Uterus (tissue), 2 donors: ENCODE results near the gene ARHGEF1.

ENCODE experiments used
- POLR2A ChIP-seq, 2 donors: fragments of 450-650 bp; IDR thresholded peaks; one replicate each; pipeline ENCODE4 v1.6.1; 2016; ENCODE audit warnings: antibody characterized with exemption in 2 of 2, mild to moderate bottlenecking in 1 of 2, moderate library complexity in 1 of 2
- TF ChIP-seq, protein P1 (sequence below), 4 experiments: fragments of 200-600 bp in 2 of 4; fragments of 450-650 bp in 2 of 4; sonication (generic) in 2 of 4; IDR thresholded peaks; one replicate each; pipeline ENCODE4 v1.5.1; 2016 to 2019; ENCODE audit warnings: antibody characterized with exemption in 4 of 4, mild to moderate bottlenecking in 2 of 4, moderate library complexity in 1 of 4

DNA sequence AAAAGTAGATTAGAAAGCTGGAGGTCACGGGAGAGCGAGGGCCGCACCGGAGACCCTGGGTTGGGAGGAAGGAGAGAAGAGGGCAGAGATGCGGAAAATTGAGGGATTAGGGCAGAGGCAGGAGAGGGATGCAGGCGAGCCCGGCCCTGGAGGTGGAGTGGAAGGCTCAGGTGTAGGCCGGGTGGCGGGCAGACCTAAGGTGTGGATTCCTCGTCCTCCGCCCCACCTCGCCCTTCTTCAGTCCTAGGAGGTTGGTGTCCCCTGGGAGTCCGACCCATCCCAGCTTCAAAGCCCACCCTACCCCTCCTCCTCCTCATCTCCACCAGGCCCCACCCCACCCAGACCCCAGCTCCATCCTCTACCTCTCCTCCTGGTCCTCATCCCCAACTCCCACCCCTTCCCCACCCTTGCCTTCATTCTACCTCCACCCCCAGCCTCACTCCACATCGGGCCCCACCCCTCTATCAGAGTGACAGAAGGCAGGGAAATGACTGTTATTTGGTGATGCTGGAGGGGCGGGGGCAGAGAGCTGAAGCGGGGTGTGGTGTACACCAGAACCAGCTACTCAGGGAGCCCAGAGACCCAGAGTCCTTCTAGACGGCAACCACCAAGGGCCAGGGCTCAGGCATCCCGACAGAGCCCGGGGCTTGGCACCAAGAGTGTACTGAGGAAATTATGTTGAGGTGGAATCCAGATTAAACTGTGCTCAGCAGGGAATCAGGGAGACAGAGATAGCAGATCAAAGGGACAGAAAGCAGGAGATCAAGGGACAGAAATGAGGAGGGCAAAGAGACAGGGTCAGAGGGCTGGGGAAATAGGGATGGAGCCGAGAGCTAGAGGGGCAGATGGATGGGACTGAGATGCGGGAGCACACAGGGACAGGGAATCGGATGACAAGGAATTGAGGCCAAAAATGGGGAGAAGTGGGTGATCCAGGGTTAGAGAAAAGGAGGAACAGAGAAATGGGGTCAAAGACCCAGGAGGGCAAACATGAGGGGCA lies 38.9 kb downstream of the ARHGEF1 start:
- TF ChIP-seq, protein P1, sequence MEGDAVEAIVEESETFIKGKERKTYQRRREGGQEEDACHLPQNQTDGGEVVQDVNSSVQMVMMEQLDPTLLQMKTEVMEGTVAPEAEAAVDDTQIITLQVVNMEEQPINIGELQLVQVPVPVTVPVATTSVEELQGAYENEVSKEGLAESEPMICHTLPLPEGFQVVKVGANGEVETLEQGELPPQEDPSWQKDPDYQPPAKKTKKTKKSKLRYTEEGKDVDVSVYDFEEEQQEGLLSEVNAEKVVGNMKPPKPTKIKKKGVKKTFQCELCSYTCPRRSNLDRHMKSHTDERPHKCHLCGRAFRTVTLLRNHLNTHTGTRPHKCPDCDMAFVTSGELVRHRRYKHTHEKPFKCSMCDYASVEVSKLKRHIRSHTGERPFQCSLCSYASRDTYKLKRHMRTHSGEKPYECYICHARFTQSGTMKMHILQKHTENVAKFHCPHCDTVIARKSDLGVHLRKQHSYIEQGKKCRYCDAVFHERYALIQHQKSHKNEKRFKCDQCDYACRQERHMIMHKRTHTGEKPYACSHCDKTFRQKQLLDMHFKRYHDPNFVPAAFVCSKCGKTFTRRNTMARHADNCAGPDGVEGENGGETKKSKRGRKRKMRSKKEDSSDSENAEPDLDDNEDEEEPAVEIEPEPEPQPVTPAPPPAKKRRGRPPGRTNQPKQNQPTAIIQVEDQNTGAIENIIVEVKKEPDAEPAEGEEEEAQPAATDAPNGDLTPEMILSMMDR (IDR thresholded peaks at IDR 0.05) = no peak
- no peak for TF ChIP-seq POLR2A (IDR thresholded peaks at IDR 0.05)
